Cardiac septum (tissue), 1 donor: ENCODE results near the gene RPS6KA5. TPM values are rescaled to one million over a fixed set of nuclear protein-coding genes. Genes with fewer than 3 reads are reported as not detected.

Experiments used
- DNase-seq: peaks from one replicate; pipeline ENCODE4 v3.0.0-alpha.2; 2020; ENCODE audit warnings: low spot score
- intact Hi-C: fragments of 100-400 bp; cut with DNase I; formaldehyde crosslinking; loops from one replicate; pipeline ENCODE4 v1.14.0; 2022
- total RNA-seq: library from RNA; stranded (reverse); fragmentation: NEBNext Ultra II Directional; extraction: Animal tissue kit (Norgen Biotek cat#: 25700); gene quantifications from one replicate; pipeline ENCODE4 v1.2.1, GENCODE V29; 2021
- donor health status: DM: no; HTN: no; CAD: no.

RPS6KA5 gene
- total RNA-seq, 1 donor from 2014 or later: 3.8 TPM

DNA sequence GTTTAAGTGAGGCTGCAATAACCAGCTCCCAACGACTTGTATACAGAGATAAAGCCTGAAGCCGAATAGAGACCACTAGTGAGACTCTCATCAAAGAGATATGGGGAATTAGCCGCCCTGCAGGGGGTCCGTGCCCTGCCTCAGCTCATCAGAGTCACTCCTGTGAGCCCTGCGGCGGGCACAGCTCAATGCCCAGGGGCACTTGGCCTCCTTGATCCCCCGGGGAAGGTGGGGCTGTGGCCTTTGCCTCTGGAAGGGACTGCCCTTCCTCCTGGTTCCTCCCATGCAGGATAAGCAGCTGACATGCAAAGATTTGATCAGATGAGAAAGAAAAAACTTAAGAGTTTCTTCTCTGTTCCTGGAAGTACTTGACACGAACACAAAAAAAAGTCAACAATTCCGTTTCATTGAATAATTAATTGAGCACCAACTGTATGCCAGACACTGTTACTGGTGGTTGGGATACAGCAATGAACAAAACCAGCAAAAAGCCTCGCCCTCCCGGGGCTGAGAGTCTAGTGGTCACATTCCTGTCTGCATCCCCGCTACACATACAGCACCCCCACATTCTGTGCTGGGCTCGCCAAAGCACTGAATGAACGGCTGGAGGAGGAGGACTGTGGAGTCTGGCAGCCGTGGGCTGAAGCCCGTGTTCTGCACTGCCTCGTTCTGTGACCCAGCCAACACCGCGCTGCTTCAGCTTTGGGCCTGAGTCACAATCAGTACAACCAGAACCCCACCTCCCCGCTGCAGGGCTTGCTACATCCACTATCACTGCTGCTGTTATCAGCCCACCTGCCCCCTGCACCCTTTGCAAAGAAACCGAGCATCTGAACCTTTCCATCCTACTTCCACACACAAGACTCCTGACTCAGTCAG lies 254.5 kb downstream of the RPS6KA5 start:
- DNase-seq: no peak
- intact Hi-C loops: no loop called here

DNA sequence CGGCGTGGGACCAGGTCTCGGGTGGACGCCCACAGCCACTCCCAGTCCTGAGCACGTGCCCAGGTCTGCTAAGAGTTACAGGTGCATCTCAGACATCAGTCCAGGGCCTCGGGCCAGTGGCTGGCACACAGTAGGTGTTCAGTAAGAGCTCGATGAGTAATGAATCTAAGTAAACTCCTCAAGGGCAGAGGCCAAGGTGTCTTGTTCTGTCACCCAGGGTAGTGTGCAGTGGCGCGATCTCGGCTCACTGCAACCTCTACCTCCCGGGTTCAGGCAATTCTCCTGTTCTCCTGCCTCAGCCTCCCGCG lies 255.4 kb downstream of the RPS6KA5 start:
- intact Hi-C loops: no loop called here
- no peak for DNase-seq

DNA sequence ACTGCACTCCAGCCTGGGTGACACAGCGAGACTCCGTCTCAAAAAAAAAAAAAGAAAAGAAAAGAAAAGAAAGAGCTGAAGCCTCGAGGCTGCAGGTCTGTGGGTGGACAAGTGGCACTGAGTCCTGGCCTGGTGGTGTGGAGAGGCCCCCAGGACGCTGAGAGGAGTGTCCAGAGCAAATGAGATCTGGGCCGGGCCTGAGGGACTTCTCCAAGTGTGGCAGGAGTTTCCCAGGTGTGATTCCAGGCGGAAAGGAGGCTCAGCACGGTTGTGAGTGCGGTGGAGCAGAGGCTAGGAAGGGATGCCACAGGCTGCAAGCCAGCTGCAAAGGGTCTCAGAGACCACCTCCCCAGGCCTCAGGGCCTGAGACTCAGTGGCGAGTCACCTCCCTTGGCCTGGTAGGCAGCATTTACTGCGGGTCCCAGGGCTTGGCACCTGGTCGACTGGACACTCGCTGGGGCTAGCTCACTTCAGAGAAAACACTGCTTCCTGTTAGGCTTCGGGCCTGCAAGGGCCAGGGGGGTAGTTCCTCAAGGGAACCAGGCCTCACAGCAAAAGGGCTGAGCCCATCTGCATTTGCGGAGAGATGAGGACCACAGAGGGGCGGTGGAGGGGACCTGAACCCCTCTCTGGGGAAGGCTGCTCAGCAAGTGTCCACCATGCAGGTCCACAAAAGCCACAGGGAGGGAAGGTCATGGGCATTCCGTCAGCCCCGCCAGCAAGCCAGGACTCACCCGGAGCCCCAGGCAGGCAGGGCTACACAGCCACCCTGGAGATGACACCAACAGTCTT lies 256.0 kb downstream of the RPS6KA5 start:
- no peak for DNase-seq
- intact Hi-C loops: no loop called here

DNA sequence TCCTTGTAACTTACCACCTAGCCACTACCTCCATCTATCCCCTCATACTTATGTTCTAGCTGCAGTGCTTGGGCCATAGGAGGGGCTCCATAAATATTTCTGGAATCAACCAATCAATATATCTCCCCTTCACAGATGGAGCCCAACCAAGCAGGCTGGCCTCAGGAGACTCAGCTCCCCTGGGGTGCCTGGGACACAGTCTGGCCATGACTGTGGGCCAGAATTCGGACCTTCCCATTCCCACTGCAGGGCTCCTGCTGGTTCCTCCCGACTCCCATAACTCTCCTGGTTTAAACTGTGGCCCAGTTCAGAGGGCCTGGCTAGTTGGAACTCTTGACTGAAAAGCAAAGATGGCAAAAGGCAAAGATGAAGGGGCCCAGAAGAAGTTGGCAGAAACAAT lies 257.2 kb downstream of the RPS6KA5 start:
- intact Hi-C loops: no loop called here
- DNase-seq: no peak

DNA sequence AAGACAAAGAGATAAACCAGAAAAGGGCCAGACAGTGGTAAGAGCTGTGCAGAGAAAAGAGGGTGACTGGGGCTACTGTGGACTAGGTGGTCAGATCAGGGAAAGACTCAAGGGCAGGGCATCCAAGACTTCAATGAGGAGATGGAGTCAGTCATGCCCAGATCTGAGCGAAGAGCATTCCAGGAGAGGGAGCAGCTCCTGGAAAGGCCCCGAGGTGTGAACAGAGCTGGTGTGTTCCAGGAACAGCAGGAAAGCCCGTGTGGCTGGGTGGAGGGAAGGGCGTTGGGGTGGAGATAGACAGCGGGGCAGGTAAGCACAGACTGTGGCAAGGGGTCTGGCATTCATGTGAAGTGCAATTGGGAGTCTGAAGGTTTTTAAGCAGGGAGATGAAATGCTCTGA lies 261.0 kb downstream of the RPS6KA5 start:
- no peak for DNase-seq

DNA sequence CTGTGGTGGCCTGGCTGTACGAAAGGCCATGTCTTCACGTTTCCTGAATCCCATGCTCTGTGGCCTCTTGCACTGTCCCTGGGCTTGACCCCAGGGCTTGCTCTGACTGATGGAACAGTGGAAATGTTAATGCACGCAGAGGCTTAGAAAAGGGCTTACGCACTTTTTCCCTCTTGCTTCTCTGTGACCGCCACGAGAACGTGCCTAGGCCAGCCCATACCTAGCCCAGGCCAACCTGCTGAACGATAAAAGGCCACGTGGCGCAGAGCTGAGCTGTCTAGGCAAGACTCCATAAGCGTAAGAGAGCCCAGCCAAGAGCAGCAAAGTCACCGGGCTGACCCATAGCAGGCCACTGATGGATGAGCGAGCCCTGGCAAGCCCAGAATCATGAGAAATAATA lies 262.5 kb downstream of the RPS6KA5 start:
- intact Hi-C loops: no loop called here
- no peak for DNase-seq

More for the DNA sequence above, 261.0 kb downstream of the RPS6KA5 start:
- intact Hi-C loops: no loop called here

Other genes with a start within 250 kb of the RPS6KA5 start
- 64.9 TPM for gene TTC7B, start 244.2 kb downstream of the RPS6KA5 start, total RNA-seq
- gene DGLUCY, start 53.4 kb upstream of the RPS6KA5 start, total RNA-seq: 131 TPM
- gene GPR68, start 184.1 kb upstream of the RPS6KA5 start, total RNA-seq: 3.4 TPM